Effector memory CD8-positive, alpha-beta T cell (primary cell): ENCODE data around the gene NEU4.
"Not testable (repeated sequence)": the region's sequence is repeated elsewhere in the genome, so short reads cannot be mapped to it uniquely, and the experiment has no call there.

ENCODE experiments used
- ATAC-seq: fragments of 150-1000 bp; cut with Tn5 transposase; replicated peaks from 2 replicates; pipeline ENCODE4 v1.10.0; 2021; ENCODE audit warnings: mild to moderate bottlenecking, moderate library complexity
- DNase-seq, 3 experiments: peaks; one replicate each; pipeline ENCODE4 v3.0.0; 2021
- H3K27ac Mint-ChIP-seq, 2 donors: one replicate each; pipeline ENCODE4 v1.8.0; 2022; ENCODE audit warnings: mild to moderate bottlenecking in 2 of 2, mixed read lengths in 2 of 2, moderate library complexity in 2 of 2
- H3K27me3 Mint-ChIP-seq, 2 donors: one replicate each; pipeline ENCODE4 v1.8.0; 2022; ENCODE audit warnings: mixed read lengths in 2 of 2
- H3K36me3 Mint-ChIP-seq: one replicate; pipeline ENCODE4 v1.8.0; 2022; ENCODE audit warnings: mild to moderate bottlenecking, moderate library complexity, mixed read lengths; ENCODE audit not compliant: insufficient read depth
- H3K4me1 Mint-ChIP-seq, 2 donors: one replicate each; pipeline ENCODE4 v1.8.0; 2022; ENCODE audit warnings: low read depth in 2 of 2, mixed read lengths in 2 of 2
- H3K4me3 Mint-ChIP-seq, 2 donors: one replicate each; pipeline ENCODE4 v1.8.0; 2022; ENCODE audit warnings: mild to moderate bottlenecking in 2 of 2, mixed read lengths in 2 of 2, moderate library complexity in 2 of 2
- H3K9me3 Mint-ChIP-seq, 2 donors: one replicate each; pipeline ENCODE4 v1.8.0; 2022; ENCODE audit warnings: mixed read lengths in 2 of 2

Gene NEU4

DNA sequence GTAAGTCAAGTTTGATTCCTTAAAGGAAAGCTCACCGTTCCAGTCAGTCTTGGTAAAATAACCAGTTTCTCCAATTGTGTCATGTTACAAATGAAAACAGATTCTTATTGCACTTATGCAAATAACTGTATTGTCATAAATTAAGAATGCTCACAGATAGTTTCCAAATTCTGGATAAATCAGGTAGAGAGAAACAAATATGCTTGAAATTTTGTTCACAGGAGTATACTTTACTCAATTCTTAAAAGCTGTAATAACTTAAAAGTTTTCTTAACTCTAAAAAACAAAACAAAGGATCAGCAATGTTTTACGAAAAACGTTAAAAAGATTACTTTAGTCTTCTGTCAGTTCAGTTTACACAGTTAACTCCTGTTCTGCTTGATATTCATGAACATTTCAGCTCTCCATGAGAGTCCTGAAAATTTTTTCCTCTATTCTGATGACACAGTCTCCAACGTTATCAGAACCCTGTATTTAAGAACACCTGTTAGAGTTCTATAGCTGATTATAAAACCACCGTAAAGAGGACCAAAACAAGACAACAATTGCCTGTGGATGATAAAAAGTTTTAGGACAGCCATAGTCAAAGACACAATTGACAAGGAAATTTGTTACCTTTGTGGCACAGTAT is 27.9 kb upstream of the NEU4 start:
- Mint-ChIP-seq H3K27me3 (no peaks in the 10 kb centered on the region), H3K27ac (no peak overlapping the region)

DNA sequence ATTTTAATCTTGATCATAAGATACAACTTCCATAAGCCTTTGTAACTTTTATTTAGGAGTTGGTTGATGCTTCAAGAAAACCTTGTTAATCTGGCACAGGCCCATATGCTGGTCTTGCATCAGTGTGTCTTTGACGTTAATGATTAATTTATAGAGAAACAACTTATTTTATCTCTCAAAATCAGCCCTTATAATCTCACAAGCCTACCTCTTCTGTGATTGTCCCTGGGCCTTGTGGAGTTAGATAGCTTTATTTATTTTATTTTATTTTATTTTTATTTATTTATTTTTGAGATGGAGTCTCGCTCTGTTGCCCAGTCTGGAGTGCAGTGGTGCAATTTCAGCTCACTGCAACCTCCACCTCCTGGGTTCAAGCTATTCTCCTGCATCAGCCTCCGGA is 26.9 kb upstream of the NEU4 start:
- not testable (repeated sequence) for H3K27ac Mint-ChIP-seq, H3K4me1 Mint-ChIP-seq, H3K27me3 Mint-ChIP-seq

More for the DNA sequence above, 27.9 kb upstream of the NEU4 start:
- no peak for DNase-seq
- ATAC-seq: no peak
- Mint-ChIP-seq H3K4me1 (no peaks in the 10 kb centered on the region), H3K4me3 (no peak overlapping the region), H3K36me3 (peaks cover 3% of the 10 kb centered on the region), H3K9me3 (no peaks in the 10 kb centered on the region)

DNA sequence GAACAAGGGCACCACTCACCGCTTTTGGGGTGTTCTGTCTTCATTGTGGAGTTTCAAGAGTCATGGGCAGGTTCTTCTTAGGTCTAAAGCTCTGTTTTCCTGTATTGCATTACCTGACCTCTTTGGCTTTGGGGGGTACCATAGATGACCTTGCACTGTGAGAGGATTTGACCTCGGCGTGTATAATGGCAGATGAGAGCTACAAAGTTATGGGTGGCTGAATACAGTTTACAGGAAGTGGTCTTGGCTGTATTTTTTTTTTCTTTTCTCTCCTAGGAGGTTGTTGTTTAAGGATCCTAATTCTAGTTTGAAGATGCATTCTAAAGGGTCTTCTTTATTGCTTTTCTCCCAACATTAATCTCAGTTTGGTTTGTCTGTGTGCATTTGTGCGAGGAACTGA is 20.9 kb upstream of the NEU4 start:
- H3K36me3 Mint-ChIP-seq: peaks cover 3% of the 10 kb centered on the region
- H3K4me3 Mint-ChIP-seq: no peak overlapping the region
- no peak for DNase-seq
- H3K4me1 Mint-ChIP-seq: peaks cover 13 to 14% of the 10 kb centered on the region in 2 donors
- no peaks in the 10 kb centered on the region for H3K27me3 Mint-ChIP-seq
- ATAC-seq: no peak
- peak overlapping the region; percentile 45 to 79 for H3K27ac Mint-ChIP-seq
- no peaks in the 10 kb centered on the region for H3K9me3 Mint-ChIP-seq

More for the DNA sequence above, 26.9 kb upstream of the NEU4 start:
- not testable (repeated sequence) for H3K36me3 Mint-ChIP-seq, ATAC-seq, DNase-seq, H3K9me3 Mint-ChIP-seq, H3K4me3 Mint-ChIP-seq

DNA sequence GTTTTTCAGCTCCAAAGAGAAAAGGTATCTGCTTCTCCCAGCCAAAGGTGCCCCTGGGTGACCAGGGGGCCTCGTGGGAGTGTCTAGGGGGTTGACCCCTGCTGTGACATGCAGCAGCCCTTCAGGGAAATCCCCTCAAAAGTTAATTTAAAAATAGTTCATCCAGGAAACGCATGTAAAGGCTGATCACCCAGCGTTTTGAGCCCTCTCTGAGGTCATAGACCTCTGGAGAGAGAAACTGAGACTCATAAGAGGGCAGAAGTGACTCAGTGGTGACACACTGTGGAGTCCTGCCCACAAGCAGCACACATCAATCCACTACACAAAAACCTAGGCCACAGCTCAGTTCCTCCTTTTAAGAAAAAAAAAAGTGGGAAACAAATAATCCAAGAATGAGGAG is 20.4 kb upstream of the NEU4 start:
- Mint-ChIP-seq H3K27me3 (no peaks in the 10 kb centered on the region), H3K9me3 (no peaks in the 10 kb centered on the region), H3K27ac (peak overlapping the region; percentile 45 to 79), H3K4me3 (no peak overlapping the region), H3K36me3 (peaks cover 3% of the 10 kb centered on the region), H3K4me1 (peaks cover 15 to 17% of the 10 kb centered on the region in 2 donors)
- DNase-seq (no peak), ATAC-seq (peak; percentile 70)

DNA sequence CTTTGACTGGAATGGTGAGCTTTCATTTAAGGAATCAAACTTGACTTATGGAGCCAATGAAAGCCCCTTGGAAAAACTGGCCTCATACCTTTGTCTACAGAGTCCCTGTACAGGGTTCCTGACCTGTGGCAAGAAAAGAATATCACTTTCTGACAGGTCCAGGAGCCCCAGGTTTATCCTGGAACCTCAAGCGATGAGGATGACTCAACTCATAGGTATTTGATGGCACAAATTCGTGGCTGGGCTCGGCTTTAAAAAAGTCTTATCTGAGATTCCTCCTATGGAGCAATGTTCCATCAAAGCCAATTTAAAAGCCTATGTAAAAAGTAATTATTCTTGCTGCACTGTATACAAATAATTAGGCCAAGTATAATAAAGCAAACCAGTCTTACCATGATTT is 17.6 kb upstream of the NEU4 start:
- not testable (repeated sequence) for H3K27ac Mint-ChIP-seq, H3K27me3 Mint-ChIP-seq, H3K9me3 Mint-ChIP-seq, H3K4me3 Mint-ChIP-seq, DNase-seq, H3K36me3 Mint-ChIP-seq, ATAC-seq
- peaks cover 15 to 18% of the 10 kb centered on the region in 2 donors for H3K4me1 Mint-ChIP-seq

DNA sequence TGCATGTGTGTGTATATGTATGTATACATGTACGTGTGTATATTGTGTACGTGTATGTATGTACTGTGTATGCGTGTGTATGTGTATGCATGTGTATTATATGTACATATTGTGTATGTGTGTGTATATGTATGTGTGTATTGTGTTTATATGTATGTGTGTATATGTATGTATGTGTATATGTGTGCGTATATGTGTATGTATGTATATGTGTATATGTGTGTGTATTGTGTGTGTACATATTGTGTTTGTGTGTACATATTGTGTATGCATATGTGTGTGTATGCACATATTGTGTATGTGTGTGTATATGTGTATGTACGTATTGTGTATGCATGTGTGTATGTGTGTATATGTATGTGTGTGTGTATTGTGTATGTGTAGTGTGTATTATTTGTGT is 15.6 kb upstream of the NEU4 start:
- H3K9me3 Mint-ChIP-seq: no peaks in the 10 kb centered on the region
- H3K27ac Mint-ChIP-seq: no peak overlapping the region
- H3K36me3 Mint-ChIP-seq: no peaks in the 10 kb centered on the region
- DNase-seq (no peak), ATAC-seq (no peak)
- H3K27me3 Mint-ChIP-seq: no peaks in the 10 kb centered on the region
- H3K4me3 Mint-ChIP-seq: no peak overlapping the region
- peaks cover 13 to 14% of the 10 kb centered on the region in 2 donors for H3K4me1 Mint-ChIP-seq

DNA sequence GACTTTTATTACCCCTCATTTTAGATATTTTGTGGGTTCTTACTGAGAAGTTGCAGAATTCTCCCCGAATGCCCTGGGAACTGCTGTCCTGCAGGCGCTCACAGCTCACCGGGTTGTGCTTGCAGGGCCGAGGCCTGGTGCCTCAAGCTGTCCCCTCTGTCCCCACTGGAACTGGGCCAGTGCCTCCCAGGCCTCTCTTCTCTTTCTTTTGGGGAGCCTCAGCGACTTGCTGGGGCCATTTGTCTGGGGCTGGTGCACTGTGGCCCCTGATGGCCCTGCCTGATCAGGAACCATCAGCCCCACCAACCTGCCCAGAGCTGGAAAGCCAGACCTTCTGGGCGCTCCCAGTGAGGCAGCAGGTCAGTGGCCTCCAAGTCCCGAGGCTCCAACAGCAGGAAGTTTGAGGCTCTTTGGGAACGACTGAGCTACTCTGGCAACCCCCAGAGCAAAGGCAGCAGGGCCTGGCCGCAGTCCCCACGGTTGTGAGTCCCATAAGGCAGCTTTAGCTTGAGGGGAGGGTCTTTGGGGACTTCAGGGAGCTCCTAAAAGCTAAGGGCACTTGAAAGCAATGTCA is 14.7 kb upstream of the NEU4 start:
- peak in 1 of 3 experiments; percentile 0 for DNase-seq
- Mint-ChIP-seq H3K36me3 (no peaks in the 10 kb centered on the region), H3K4me3 (no peak overlapping the region), H3K27ac (no peak overlapping the region), H3K27me3 (no peaks in the 10 kb centered on the region), H3K4me1 (peaks cover 4 to 7% of the 10 kb centered on the region in 2 donors), H3K9me3 (no peaks in the 10 kb centered on the region)
- ATAC-seq: no peak

DNA sequence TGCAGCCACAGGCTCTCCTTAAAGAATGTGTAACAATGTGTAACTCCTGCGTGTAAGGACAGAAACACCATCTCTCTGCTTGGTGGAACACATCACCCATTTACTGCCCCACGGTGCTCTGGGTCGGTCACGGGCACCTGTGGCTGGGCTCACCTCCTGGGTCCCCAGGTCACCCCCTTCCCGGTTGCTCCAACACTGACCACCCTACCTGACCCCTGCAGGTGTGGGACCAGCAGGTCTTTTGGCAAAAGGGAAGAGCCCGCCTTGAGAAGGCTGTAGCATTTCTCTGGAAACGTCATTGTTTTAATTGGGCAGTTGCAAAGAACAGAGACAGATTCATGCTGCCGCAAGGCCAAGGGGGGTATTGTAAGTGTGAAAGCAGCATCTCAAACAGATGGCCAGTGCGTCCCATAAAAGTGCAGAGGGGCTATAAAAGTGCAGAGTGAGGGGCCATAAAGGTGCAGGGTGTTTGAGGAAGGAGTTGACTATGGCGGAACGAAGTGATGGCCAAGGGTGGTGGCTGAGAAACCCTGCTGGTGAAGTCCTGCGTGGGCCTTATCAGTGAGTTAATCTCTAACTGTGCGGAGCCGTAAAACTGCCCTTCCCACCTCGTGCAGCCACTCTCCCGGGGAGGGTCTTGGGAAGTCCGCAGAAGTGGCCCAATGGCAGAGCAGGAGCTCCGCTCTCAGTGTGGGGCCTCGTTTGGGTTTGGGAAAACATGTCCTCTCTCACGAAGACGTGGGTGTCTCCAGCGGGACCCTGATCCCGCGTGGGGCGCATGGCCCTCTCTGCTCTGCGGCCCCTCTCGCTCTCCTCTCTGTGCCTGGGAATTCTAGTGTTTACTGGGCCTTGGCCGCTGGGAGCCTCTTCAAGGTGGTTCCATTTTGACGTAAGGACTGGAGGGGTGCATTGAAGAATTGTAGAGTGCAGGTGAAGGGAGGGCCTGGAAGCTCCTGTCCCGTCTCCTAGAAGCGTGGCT is 13.7 kb upstream of the NEU4 start:
- peaks cover 4 to 7% of the 10 kb centered on the region in 2 donors for H3K4me1 Mint-ChIP-seq
- no peak overlapping the region for H3K27ac Mint-ChIP-seq
- no peak overlapping the region for H3K4me3 Mint-ChIP-seq
- no peaks in the 10 kb centered on the region for H3K36me3 Mint-ChIP-seq
- no peak for DNase-seq
- H3K27me3 Mint-ChIP-seq: no peaks in the 10 kb centered on the region
- H3K9me3 Mint-ChIP-seq: no peaks in the 10 kb centered on the region
- ATAC-seq: no peak

DNA sequence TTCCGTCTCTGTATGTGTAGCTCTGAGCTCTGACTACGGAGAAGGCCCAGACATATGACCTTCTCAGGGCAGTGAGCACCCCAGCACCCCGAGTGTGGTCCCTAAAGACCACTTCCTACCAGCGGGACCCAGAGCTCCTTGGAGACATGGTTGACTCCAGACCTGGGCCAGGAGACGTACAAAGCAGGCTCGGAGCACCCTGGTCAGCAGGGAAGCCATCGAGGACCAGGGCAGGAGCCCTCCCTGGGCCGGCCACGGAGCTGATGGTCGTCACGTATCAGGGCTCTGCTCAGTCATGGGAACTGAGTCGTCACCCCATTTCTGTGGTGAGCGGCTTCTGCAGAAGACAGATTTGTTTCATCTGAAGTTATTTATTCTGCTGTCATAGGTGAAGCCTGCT is 12.8 kb upstream of the NEU4 start:
- no peak for ATAC-seq
- no peak overlapping the region for H3K27ac Mint-ChIP-seq
- no peaks in the 10 kb centered on the region for H3K27me3 Mint-ChIP-seq
- no peak overlapping the region for H3K4me3 Mint-ChIP-seq
- no peaks in the 10 kb centered on the region for H3K9me3 Mint-ChIP-seq
- H3K4me1 Mint-ChIP-seq: peaks cover 4 to 7% of the 10 kb centered on the region in 2 donors
- H3K36me3 Mint-ChIP-seq: no peaks in the 10 kb centered on the region
- no peak for DNase-seq

DNA sequence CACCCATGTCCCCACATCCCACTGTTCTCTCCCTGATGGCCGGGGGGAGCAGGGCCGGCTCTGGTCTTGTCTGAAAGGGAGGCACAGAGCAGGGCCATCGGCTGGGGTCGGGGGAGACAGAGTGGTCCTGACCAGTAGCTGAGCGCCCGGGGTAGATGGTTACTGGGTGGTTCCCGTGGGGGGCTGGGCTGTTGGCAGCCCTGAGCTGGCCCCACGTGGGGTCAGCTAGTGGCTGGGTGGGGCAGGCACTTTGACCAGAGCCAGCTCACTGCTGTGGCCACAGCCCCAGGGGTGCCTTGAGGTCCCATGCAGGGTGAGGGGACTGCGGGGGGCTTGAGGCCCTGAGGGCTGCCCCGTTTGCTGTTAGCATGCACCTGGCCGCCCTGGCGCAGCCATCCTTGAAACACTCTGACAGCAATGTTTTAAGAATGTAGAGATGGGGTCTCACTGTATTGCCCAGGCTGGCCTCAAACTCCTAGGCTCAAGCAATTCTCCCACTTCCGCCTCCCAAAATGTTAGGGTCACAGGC is 12.3 kb upstream of the NEU4 start:
- peaks cover 4 to 7% of the 10 kb centered on the region in 2 donors for H3K4me1 Mint-ChIP-seq
- DNase-seq: peak in 1 of 3 experiments; percentile 1
- H3K4me3 Mint-ChIP-seq: no peak overlapping the region
- no peak for ATAC-seq
- H3K36me3 Mint-ChIP-seq: no peaks in the 10 kb centered on the region
- no peaks in the 10 kb centered on the region for H3K27me3 Mint-ChIP-seq
- H3K27ac Mint-ChIP-seq: no peak overlapping the region
- H3K9me3 Mint-ChIP-seq: no peaks in the 10 kb centered on the region

DNA sequence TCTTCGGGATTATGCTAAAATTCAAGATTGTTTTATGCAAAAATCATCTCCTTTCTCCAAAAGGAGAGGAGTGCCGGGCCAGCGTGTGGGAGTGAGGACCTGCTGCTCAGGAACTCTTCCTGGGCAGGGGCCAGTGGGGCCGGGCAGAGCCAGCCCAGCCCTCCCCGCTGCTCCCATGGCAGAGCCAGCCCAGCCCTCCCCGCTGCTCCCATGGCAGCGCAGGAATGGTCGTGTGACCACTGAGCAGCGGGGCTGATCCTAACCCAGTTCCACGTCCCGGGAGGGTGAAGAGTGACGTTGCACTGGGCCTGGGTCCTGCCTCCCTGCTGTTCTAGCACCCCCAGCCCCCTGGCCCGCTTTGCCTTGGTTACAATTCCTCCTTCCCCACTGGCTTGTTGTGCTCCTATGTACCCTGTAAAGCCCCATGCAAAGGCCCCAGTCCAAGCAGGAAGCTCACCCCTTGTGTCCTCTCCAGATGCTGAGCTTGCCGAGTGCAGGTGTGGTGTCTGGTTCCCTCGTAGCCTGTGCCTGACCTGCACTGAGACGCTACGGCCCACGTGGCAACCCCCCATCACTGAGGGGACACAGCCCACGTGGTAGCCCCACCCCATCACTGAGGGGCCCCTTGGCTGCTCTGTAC is 11.4 kb upstream of the NEU4 start:
- Mint-ChIP-seq H3K27ac (no peak overlapping the region), H3K36me3 (peaks cover 4% of the 10 kb centered on the region), H3K9me3 (no peaks in the 10 kb centered on the region), H3K4me3 (no peak overlapping the region), H3K27me3 (no peaks in the 10 kb centered on the region), H3K4me1 (peaks cover 4 to 7% of the 10 kb centered on the region in 2 donors)
- no peak for ATAC-seq
- no peak for DNase-seq

DNA sequence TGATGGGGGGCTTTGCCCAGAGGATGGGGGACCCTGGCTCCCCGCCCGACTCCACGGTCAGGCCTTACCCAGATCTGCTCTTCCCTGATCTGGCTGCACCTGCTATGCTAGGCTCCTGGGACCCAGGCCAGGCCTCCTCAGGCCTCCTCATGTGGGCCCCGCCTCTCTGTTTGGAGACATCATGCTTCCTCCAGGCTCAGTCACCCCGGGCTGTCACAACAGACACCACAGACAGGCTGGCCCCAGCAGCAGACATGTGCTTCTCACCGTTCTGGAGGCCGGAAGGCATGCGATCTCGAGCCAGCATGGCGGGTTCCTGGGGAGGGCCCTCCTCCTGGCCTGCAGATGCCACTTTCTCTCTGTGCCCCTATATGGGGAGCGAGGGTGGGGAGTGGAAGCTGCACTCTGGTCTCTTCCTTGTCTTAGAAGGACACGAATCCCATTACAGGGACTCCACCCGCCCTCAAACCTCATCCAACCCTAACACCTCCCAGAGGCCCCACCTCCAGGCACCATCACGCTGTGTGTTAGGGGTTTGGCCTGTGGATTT is 10.8 kb upstream of the NEU4 start:
- H3K4me3 Mint-ChIP-seq: no peak overlapping the region
- peaks cover 4% of the 10 kb centered on the region for H3K36me3 Mint-ChIP-seq
- DNase-seq (no peak), ATAC-seq (no peak)
- H3K4me1 Mint-ChIP-seq: peaks cover 5 to 7% of the 10 kb centered on the region in 2 donors
- H3K9me3 Mint-ChIP-seq: no peaks in the 10 kb centered on the region
- no peaks in the 10 kb centered on the region for H3K27me3 Mint-ChIP-seq
- H3K27ac Mint-ChIP-seq: no peak overlapping the region
